ENCODE results near the gene ADSS1. TPM values are rescaled to one million over a fixed set of nuclear protein-coding genes. Genes with fewer than 3 reads are reported as not detected.
A peak's percentile ranks its signal among the peaks of the same experiment; 100 is the strongest.

The ADSS1 gene
- total and polyA plus RNA-seq, 4 donors = 5.3 to 9.3 (median 7.1) TPM

- Histone ChIP-seq H3K9ac (ENCODE audit: insufficient read depth in 1 of 2, low read length in 2 of 2) (peak overlapping the region in 1 of 2 donors; percentile 54), H3K4me3 (no peak overlapping the region), H3K36me3 (ENCODE audit: control insufficient read depth in 4 of 4, insufficient read depth in 4 of 4, low read length in 4 of 4) (peaks cover 0 to 3% (median 1%) of the 10 kb centered on the region in 4 donors), H3K27me3 (ENCODE audit: control insufficient read depth in 3 of 3, insufficient read depth in 3 of 3, low read length in 2 of 3) (no peaks in the 10 kb centered on the region), H3K4me1 (ENCODE audit: control insufficient read depth in 5 of 5, insufficient read depth in 5 of 5, low read length in 5 of 5) (peaks cover 0 to 46% (median 24%) of the 10 kb centered on the region in 5 donors), H3K27ac (ENCODE audit: low read depth in 1 of 2, low read length in 1 of 2) (no peak overlapping the region), H3K9me3 (ENCODE audit: control insufficient read depth in 4 of 4, insufficient read depth in 3 of 4, low read length in 3 of 4) (no peaks in the 10 kb centered on the region)
- ATAC-seq (ENCODE audit: insufficient read depth, low FRiP score) = no peak
- WGBS, 2 donors = 94 to 95% methylated on average over 9 of the region's 9 CpGs
- no peak for DNase-seq
- TF ChIP-seq CTCF (IDR thresholded peaks at IDR 0.05; ENCODE audit: control extremely low read depth, extremely low read depth) = no peak
Measured at GRCh38 chr14:104745431-104745830, 21.4 kb downstream of the ADSS1 start.

- peaks cover 0 to 3% (median 1%) of the 10 kb centered on the region in 4 donors for H3K36me3 ChIP-seq (ENCODE audit: control insufficient read depth in 4 of 4, insufficient read depth in 4 of 4, low read length in 4 of 4)
- 81 to 91% methylated on average over 13 of the region's 13 CpGs for WGBS, 2 donors
- ATAC-seq (ENCODE audit: insufficient read depth, low FRiP score) (no peak), DNase-seq (peak in 1 of 3 donors; percentile 42)
- no peak overlapping the region for H3K4me3 ChIP-seq
- no peaks in the 10 kb centered on the region for H3K9me3 ChIP-seq (ENCODE audit: control insufficient read depth in 4 of 4, insufficient read depth in 3 of 4, low read length in 3 of 4)
- TF ChIP-seq CTCF (IDR thresholded peaks at IDR 0.05; ENCODE audit: control extremely low read depth, extremely low read depth) = no peak
- no peaks in the 10 kb centered on the region for H3K27me3 ChIP-seq (ENCODE audit: control insufficient read depth in 3 of 3, insufficient read depth in 3 of 3, low read length in 2 of 3)
- peak overlapping the region in 1 of 2 donors; percentile 0 for H3K27ac ChIP-seq (ENCODE audit: low read depth in 1 of 2, low read length in 1 of 2)
- H3K9ac ChIP-seq (ENCODE audit: insufficient read depth in 1 of 2, low read length in 2 of 2) = peak overlapping the region in 1 of 2 donors; percentile 54
- H3K4me1 ChIP-seq (ENCODE audit: control insufficient read depth in 5 of 5, insufficient read depth in 5 of 5, low read length in 5 of 5) = peaks cover 0 to 46% (median 24%) of the 10 kb centered on the region in 5 donors
Measured at GRCh38 chr14:104746071-104746545, 22.1 kb downstream of the ADSS1 start.

- TF ChIP-seq CTCF (IDR thresholded peaks at IDR 0.05; ENCODE audit: control extremely low read depth, extremely low read depth) = no peak
- Histone ChIP-seq H3K4me1 (ENCODE audit: control insufficient read depth in 5 of 5, insufficient read depth in 5 of 5, low read length in 5 of 5) (peaks cover 0 to 47% (median 25%) of the 10 kb centered on the region in 5 donors), H3K9me3 (ENCODE audit: control insufficient read depth in 4 of 4, insufficient read depth in 3 of 4, low read length in 3 of 4) (no peaks in the 10 kb centered on the region), H3K27me3 (ENCODE audit: control insufficient read depth in 3 of 3, insufficient read depth in 3 of 3, low read length in 2 of 3) (no peaks in the 10 kb centered on the region), H3K9ac (ENCODE audit: insufficient read depth in 1 of 2, low read length in 2 of 2) (peak overlapping the region in 1 of 2 donors; percentile 53), H3K27ac (ENCODE audit: low read depth in 1 of 2, low read length in 1 of 2) (no peak overlapping the region), H3K4me3 (no peak overlapping the region), H3K36me3 (ENCODE audit: control insufficient read depth in 4 of 4, insufficient read depth in 4 of 4, low read length in 4 of 4) (peaks cover 0 to 3% (median 0%) of the 10 kb centered on the region in 4 donors)
- ATAC-seq (ENCODE audit: insufficient read depth, low FRiP score) (no peak), DNase-seq (peak; percentile 85 to 96 (median 94))
- WGBS, 2 donors = 66 to 79% methylated on average over 7 of the region's 7 CpGs
Measured at GRCh38 chr14:104746934-104747481, 23.0 kb downstream of the ADSS1 start.

Data from lung (tissue), 12 donors.